GM04504 (cell line): ENCODE measurements around the gene RMRP.

Experiments used
- DNase-seq: peaks from one replicate; pipeline ENCODE4 v3.0.0-alpha.2; 2012; ENCODE audit warnings: low read depth

The RMRP gene

DNA sequence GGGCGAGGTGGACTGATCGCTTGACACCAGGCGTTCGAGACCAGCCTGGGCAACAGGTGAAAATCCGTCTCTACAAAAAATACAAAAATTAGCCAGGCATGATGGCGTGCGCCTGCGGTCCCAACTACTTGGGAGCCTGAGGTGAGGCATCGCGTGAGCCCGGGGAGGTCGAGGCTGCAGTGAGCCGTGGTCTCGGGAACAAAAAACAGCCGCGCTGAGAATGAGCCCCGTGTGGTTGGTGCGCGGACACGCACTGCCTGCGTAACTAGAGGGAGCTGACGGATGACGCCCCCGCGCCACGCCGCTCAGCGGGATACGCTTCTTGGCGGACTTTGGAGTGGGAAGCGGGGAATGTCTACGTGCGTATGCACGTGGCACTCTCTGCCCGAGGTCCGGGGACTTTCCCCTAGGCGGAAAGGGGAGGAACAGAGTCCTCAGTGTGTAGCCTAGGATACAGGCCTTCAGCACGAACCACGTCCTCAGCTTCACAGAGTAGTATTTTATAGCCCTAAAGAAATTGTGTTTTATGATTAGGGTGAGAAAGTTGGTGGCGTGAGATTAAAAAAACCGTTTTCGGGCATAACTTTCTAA lies at the start of gene RMRP:
TSS of gene RMRP (minus strand) at position 474 of the 591 bp plus-strand sequence.
- peak; percentile 99 for DNase-seq

DNA sequence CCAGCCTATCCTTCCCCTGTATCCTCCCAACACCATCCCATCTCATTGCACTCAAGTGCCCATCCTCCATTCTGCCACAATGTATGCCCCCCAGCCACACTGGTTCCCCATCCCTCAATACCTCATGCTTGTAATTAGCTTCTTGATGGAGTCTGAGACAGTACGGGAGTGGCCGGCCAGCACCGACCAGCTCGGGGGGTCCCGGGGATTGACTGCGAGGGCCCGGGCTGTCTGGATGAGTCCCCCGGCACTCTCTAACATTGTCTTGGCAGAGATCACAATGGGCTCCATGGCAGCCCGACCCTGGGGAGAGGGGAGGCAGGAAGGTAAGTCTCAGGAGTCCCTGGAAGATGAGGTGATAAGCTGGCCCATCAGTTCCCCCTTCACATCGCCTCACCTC lies 49.1 kb upstream of the RMRP start:
- DNase-seq: no peak

DNA sequence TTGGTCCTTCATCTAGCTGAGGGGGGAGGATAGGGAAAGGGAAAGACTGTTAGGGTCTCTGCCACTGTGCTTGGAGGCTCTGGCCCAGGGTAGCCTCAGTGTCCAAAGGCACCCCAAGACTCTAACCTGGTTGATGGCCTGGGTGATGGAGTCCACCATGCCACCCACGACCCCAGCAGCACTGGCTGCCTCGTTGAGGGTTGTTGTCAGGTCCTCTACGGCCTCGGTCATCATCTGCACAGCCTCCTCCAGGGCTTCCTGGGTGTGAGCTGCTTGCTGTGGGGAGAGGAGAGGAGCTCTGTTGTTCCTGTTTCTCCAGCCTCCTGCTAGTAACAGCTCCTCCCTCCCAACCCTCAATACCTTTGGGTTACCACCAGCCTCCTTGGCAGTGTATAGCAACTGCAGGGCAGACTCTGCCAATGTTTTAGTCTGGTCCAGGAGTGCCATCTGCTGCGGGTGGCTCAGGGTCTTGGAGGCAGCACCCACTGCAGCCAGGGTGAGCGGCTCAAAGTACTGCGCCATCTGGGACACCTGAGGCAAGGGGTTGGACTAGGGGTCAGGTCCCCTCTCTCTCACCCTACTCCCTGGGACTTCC lies 48.1 kb upstream of the RMRP start:
- no peak for DNase-seq

DNA sequence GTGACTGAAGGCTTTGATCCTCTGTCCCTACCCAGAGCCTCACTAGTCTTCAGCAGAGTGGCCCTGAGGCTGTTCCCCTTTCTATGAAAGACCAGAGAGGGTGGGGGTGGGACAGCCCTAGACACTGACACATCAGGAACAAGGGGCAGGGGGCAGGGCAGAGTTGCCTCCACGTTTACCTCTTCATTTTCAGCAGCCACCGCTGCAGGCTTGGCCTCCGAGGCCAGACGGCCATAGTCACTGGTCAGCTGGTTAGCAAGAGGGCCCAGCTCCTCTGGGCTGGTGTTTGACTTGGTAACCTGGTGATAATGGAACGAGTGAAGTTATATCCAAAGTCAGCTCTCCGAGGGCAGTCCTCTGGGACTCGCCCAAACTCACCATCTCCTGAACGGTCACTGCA lies 47.6 kb upstream of the RMRP start:
- no peak for DNase-seq

DNA sequence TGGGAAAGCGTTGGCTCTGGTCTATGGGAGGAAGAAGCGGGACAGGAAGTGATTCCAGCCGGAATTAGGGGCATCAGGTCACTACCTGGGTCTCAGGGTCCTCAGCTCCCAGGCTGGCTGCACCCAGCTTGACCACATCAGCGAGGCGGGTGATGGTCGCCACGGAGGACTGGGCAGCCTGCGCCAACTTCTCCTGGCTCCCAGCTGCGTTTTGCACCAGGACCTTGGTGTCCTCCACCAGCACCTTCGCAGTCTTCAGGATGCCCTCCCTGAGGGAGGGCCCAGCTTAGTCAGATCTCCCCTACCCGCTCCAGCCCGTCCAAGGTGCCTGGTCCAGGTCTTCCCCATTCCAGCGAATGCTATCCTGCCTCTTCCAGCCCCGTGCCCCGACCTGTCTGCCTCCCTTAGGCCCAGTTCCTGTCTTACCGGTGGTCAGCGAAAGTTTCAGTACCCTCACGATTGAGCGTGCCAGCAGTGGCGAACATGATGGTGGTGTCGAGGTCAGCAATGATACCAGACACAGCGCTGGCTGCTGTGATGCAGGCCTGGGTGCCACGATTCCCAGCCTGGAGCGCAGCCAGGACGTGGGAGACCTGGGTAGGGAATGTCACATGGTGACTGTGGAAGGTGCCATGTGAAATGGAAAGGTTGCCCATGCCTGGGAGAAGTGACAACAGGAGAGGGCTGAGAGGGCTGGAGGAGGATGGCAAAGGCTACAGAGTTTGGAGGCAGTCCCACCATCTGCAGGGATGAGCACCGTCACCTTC lies 46.3 kb upstream of the RMRP start:
- no peak for DNase-seq

DNA sequence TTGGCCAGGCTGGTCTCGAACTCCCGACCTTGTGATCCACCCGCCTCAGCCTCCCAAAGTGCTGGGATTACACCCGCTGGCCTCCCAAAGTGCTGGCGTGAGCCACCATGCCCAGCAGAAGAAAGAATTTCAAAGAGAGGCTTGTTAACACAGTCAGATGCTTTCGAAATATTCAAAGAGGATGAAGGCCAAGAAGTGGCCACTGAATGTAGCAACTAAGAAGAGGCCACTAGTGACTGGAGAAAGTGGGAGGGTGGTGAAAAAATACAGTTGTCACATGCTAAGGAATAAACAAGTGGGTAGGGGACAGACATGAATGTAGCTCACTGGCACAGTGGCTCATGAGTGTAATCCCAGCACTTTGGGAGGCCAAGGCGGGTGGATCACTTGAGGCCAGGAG lies 44.9 kb upstream of the RMRP start:
- DNase-seq: no peak

DNA sequence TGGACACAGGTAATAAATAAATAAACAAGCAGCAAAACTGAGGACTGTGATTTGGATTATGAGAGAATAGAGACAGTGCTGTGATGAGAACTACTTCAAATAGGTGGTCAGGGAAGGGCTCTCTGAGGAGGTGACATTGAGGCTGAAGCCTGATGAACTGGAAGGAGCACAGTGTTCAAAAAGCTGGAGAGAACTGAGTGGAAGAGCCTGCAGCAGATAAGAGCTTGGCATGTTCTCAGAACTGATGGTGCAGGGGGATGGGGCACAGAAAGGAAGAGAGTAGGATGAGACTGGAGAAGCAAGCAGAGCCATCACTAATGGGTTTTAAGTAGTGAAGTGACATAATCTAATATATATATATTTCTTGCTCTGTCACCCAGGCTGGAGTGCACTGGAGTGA lies 43.1 kb upstream of the RMRP start:
- no peak for DNase-seq

DNA sequence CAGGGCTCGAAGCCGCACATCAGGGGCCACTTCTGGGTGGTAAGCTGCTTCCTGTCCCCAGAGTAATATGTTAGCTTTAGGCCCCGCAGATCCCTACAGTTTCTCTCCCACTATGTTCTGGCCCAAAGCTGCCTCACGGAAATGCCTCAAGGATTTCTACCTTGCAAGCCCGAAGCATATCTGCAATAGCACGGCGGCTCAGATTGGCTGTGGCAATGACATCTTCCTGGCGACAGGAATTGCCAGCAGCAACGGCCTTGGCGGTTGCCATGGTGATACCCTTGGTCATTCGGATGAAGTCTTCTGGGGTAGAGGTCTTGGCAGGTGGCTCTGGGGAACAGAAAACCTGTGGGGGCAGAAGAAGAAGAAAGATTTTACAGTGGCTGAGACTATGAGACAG lies 42.2 kb upstream of the RMRP start:
- no peak for DNase-seq

DNA sequence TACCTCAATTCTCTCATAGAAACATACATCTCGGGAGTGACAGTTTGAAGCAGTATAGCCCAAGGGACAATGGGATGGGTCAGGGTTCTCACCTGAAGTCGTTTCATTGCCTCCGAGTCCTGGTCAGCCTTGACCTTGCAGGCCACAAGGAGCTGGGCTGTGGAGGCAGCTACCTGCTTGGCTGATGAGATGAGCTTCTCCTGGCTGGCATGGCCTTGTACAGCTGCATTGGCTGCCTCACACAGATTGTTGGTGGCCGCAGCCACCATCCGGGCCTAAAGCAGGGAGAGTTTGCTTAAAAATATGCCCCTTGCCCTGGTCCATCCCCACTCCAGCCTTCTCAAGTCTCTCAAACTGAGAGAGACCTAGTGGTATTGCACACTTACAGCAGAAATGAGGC lies 40.4 kb upstream of the RMRP start:
- DNase-seq: no peak

DNA sequence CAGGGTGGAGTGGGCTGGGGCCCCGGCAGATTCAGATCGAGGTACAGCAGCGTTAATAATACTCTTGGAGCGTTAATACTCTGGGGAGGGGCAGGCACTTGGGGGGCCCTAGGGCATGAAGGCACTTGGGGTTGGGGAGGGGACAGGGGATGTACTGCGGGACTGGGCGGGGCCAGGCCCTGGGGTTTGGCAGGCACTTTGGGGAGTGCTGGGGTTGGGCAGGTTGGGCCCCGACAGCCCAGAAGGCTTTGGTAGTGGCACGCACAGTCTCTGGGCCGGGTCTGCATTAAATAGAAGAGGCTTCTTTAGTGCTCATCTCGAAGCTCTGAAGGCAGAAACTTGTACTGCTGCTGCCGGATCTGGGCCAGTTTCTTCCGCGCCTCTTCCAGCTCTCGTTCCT lies 39.7 kb upstream of the RMRP start:
- no peak for DNase-seq

DNA sequence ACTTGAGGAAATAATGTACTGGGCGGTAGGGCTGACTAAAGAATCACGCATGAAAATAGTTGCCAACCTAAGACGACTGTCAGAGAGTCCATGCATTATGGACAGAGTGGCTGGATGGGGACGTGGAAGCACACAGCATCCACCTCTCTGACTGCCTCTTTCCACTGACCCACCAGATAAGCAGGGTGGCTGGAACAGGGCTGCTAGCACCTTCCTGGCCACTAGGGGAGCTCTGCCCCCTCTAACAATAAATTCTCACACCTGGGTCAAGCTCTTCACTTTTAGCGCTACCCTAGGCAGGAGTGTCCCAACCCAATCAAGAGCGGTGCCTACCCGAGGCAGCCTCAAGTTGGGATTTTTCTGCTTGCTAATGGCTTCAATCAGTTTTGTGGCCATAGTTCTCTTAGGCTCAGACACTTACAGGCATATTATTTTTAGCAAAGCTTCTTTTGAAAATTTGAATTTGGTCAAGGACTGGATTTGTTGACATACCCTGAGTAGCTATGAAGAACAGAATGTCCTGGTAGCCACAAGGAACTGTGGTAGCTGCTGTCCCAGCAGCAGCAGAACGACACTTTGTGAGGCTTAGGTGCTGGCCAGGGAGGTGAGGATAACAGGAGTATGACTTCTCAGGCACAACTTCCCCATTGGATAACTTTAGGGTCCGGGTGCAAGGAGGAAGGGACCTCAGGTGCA lies 38.8 kb upstream of the RMRP start:
- no peak for DNase-seq

DNA sequence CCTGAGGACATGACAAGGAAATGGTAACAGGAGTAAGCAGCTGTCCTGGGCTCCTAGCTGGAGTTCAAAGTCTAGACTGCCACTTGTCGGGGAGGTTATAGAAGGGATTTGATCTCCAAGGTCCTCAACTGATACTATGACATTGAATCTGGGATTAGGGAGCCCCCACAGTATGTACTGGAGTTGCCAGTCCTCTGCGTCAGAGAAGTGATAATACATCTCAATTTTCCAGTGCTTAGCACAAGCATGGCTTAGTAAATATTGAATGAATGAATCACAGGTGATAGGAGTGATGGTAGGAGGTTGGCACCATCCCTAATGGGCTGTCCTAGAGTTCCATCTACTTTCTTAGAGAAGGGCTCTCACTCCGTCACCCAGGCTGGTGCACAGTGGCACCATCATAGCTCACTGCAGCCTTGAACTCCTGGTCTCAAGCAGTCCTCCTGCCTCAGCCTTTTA lies 38.2 kb upstream of the RMRP start:
- DNase-seq: no peak

DNA sequence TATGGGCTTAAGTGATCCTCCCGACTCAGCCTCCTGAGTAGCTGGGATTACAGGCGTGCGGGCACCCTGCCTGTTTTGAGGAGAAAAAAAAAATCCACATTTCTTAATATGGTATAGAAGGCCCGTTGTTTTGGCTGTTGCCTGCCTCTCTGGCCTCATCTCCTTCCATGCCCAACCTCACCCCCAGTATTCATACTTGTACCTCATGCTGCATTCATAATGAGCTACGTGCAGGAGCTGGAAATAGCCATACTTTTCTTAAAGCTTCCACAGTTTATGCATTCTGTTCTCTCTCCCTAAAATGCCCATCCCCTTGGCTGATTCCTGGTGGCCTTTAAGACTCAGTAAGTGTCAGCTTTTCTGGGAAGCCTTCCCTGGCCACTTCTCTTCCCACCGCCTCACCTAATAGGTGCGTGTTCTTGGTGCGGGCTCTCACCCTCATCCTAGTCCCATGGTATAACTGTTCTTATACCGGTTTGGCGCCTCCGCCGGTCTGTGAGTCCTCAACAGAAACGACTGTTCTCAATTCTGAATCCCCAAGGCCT lies 34.0 kb upstream of the RMRP start:
- DNase-seq: no peak

DNA sequence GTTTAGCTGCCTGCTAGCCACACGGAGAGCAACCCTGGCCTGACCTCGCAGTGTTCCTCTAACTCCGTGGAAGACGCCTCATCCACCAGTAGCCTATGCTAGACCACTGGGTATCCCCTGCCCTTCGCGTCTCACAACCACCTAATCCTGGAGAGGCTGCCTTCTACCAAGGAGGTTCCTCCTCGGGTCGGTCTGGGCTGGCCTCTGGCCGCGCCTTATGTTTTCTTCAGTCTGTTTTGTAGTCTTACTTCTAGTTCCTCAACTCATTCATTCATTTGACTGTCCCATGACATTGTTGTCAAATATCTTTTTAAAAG lies 33.5 kb upstream of the RMRP start:
- DNase-seq: no peak

DNA sequence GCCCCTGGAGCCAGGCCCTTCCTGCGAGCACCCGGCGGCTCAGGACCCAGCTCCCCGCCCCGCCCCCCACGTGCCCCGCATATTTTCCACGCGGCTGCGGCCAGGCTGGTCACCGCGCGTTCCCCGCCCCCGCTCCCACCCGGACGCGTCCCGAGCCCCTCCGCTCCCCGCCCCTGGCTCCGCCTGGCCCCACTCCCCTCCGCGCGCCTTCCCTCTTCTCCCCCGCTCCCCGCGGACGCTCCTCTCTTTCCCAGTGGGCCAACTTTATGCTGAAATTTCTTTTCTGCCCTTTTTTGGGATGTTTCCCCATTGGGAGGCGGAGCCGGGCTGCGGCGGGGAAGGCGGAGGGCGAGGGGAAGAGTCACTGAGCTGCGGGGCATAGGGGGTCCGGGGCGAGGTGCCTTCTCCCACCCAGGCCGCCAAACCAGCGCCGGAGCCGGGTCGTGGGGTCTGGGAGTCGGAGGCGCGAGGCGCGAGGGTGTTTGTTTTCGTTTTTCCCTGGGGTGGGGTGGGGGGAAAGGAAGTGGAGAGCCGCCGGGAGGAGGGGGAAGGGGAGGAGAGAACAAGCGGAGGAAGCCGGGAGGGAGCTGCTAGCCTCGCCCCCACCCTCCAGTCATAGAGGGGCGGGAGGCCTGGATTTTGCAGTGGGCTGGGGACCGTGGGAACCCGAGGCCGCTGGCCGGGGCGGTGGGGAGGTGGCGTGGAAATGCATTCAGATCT lies 33.0 kb upstream of the RMRP start:
- DNase-seq: peak; percentile 64

DNA sequence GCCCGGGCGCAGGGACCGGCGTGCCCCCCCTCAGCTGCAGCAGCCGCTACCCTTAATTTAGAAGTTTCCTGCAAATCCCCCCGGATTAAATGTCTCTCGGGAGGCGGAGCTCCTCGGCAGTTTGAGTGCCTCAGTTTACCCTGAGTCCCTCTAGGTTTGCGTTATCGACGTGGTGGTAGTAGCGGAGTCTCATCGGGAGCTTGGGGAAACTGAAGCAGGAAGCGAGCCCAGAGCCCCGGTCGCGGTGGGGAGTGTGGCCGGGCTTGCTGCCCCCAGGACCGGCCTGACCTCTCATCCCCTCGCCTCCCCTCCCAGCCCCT lies 32.4 kb upstream of the RMRP start:
- no peak for DNase-seq

DNA sequence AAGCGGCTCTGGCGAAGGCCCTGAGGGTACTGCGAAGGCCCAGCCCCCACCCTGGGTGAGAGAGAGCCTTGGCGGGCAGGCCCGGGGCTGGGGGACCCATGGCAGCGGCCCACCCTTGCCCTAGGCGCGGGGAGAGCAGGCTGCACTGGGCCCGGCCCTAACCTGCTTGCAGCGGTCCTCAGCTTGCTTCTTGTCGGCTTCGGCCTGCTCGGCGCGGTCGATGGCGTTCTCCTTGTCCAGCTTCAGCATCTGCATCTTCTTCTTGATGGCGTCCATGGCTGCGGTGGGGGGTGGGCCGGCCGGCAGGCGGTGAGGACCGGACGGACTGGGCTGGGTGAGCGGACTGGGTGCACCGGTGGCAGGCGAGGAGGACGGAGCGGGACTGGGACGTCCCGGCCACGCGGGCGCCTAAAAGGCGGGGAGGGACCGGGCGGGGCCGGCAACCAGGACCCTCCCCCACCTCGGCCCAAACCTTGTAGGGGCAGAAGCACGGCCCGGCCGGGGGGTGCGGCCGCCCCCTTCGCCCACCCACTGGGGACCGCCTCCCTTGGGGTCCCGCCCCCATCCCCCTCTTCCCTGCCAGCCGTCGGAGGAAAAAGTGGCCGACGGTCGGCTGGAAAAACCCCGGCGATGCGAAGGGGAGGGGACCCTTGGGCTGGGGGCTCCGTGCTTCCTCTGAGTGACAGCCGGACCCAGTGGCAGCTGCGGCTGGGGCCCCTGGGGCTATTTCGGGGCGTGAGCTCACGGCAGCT lies 31.9 kb upstream of the RMRP start, which contains the start of gene TPM2:
TSS of gene TPM2 (minus strand) at position 384 of the 752 bp plus-strand sequence. CDS start at position 276, 108 bp downstream.
- peak; percentile 74 for DNase-seq

DNA sequence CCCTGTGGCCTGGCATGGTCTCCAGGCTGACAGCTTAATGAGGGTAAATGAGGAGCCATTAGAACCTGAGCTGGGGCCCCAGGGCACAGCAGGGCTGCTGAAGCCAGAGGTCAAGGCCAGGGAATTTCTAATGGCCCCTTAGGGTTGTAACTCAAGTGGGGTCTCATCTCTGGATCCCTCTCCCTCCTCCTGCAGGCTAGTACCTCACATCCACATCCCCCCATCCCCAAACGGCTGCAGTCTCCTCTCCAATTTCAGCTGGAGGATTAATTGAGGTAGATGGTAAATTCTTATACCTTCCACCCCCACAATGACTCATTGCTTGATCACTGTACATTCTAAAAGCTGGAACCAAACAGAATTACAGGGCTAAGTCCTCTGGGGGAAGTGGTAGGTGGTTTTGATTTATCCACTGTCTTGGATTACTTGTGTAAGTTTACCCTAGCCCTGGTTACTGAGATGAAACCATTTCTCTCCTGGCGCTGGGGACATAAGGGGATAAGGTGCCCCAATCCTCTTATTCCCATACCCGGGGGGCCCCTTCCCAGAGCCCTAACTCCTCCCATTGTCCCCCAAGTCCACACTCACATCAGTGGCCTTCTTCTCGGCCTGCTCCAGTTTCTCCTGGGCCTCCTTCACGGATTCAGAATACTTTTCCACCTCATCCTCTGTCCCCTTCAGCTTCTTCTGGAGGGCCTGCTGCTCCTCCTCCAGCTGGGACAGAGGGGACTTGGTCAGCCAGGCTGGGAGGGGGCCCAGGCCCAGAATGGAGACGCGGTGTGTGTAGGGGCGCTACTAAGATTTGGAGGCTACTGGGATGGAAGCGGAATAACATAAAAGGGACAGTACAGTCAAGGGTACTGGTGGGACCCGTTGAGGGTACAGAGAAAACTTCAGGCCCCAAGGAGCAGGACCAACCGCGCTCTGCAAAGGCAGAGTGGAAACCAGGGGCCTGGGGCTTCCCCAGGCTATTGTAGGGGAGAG lies 31.0 kb upstream of the RMRP start:
- peak; percentile 46 for DNase-seq

DNA sequence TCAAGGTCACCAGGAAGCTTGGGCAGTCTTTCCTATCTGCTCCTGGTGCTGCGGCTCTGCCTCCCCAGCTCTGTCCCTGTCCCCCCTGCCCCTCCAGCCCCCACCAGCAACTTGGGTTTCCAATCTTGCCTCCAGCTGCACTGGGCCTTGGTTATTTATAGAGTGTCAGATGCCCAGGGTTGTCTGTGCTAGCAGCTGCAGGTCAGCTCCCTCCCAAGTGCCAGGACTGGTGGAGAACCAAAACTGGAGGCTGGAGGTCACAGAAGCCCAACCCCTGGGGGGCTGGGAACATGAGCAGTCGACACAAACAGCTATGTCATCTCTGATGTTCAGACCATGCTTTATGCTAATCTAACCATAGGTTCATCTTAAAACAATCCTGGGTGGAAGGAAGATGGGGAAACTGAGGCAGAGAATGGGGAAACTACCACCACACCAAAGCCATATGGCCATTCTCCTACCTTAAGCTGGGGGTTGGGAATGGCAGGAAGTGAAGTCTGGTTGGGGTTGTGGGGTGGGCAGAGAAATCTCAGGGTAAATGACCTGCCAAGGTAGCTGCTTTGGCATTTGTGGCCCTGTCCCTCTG lies 30.2 kb upstream of the RMRP start:
- DNase-seq: no peak

DNA sequence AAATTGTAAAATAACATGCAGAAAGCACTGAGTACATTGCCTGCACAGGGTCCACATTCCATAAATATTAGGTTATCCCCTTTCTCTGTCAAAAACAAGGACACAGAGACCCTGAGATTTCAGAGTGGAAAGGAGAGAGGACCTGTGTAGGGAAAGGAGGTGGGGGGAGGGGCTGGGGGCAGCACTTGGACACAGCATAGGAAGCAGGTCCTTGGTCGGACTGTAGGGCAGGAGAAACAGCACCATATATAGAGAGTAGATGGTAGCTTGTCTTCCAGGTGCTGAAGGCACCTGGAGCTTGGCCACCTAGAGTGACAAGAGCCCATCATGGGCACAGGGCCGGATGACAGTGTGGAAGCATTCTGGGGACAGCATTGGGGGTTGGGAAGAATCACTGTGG lies 29.5 kb upstream of the RMRP start:
- DNase-seq: no peak
